Mesodermal cell (in vitro differentiated cells): ENCODE data around the gene IER5.

Source experiments
- H3K27ac ChIP-seq: 2 replicates; pipeline ENCODE4 v1.7.0; 2013; ENCODE audit warnings: mild to moderate bottlenecking, low read depth, low read length, moderate library complexity; ENCODE audit not compliant: severe bottlenecking
- H3K36me3 ChIP-seq: 2 replicates; pipeline ENCODE4 v1.7.1; 2013; ENCODE audit warnings: mild to moderate bottlenecking, low read length, moderate library complexity; ENCODE audit not compliant: control insufficient read depth, insufficient read depth
- H3K4me1 ChIP-seq: one replicate; pipeline ENCODE4 v1.7.1; 2013; ENCODE audit warnings: mild to moderate bottlenecking, low read length; ENCODE audit not compliant: insufficient read depth, control insufficient read depth, poor library complexity, severe bottlenecking
- H3K4me3 ChIP-seq: 2 replicates; pipeline ENCODE4 v1.7.0; 2013; ENCODE audit warnings: low read length, control low read depth, mild to moderate bottlenecking; ENCODE audit not compliant: insufficient read depth, poor library complexity, severe bottlenecking; ENCODE audit errors: extremely low read depth
- H3K9me3 ChIP-seq: 2 replicates; pipeline ENCODE4 v1.7.1; 2013; ENCODE audit warnings: mild to moderate bottlenecking, low read length, moderate library complexity; ENCODE audit not compliant: control insufficient read depth
- WGBS, 2 experiments: methylation state at CpG; one replicate each; pipeline ENCODE4 v1.1.5; 2013; ENCODE audit warnings: missing lambda C conversion rate in 2 of 2; ENCODE audit not compliant: insufficient coverage in 2 of 2; 5-methylcytosine and 5-hydroxymethylcytosine counted together

The IER5 gene

DNA sequence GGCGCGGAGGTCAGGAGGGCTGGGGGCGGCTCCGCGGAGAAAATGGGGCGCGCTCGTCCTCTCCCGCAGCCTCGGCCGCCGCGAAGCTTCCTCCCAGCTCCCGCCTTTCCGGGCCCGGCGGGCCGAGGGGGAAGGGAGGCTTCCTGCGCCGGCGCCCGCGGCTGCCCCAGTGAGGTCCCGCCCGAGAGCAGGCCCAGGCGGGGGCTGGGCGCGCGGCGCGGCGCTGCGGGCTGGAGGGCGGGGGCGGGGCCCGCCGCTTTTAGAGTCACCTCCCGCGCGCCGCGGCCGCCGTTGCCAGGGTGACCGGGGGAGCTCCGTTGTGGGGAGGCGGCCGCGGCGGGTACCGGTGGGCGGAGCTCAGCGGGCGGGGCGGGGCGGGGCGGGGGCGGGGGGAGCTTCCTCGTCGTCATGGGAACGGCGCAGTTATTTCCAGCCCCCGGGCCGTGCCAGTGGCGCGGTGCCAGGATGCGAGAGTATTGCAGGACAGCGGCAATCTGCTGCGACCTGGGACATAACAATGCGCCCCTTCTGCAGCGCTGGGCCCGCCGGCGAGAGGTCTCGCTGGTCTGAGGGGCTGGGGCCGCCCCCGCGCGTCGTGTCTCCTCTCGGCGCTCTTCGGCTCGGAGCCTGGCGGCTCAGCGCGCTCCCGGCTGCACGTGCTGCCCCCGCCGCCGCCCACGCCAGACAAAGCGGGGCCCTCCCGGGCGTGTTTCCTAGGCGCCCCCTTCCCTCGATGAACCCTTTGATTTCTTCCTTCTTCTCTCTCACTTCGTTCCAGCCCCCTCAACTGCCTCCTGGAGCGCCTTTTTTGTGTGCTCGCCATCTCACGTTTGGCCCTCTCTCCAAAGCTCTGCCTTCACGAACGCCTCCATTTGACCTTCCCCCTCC, 16.9 kb downstream of the IER5 start:
- H3K9me3 ChIP-seq = no peaks in the 10 kb centered on the region
- H3K27ac ChIP-seq = peak overlapping the region; percentile 89
- H3K36me3 ChIP-seq = no peaks in the 10 kb centered on the region
- WGBS, 2 experiments = 1 to 3% methylated on average over 39 to 43 of the region's 104 CpGs
- peaks cover 60% of the 10 kb centered on the region for H3K4me1 ChIP-seq
- peak overlapping the region; percentile 61 for H3K4me3 ChIP-seq

DNA sequence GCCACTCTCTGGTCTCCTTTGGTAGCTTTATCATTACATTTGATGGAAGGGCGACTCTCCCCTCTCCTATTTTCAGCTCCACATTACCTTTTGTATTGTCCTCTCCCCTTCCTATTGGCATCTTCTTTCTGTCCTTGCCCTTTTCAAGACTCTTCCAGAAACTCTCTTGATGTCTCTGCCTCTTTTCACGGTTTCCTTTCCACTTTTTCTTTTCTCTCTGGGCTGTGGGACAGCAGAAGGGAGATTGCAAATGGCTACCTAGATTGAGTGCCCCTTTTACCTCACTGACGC, 17.5 kb downstream of the IER5 start:
- WGBS, 2 experiments = 56 to 65% methylated on average over 2 of the region's 3 CpGs
- peaks cover 56% of the 10 kb centered on the region for H3K4me1 ChIP-seq

DNA sequence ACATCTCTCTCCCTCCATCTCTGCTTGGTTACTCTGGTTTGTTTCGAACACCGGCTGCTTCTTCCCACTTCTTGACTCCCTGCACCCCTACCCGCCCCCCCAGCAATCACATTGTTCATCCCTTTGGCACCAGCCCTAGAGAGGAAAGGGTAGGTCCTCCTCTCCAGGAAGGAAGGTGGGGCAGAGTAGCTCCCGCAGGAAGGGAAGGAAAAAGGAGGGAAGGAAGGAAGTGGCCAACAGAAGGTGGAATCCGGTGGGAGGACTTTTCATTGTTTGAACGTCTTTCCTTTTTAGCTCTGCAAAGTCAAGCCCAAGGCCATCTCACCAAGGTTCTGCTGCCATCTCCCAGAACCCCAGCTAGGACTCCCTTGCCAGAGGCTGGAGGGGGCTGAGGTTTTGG, 18.0 kb downstream of the IER5 start:
- Histone ChIP-seq H3K27ac (no peak overlapping the region), H3K4me1 (peaks cover 56% of the 10 kb centered on the region), H3K4me3 (no peak overlapping the region), H3K36me3 (no peaks in the 10 kb centered on the region), H3K9me3 (no peaks in the 10 kb centered on the region)
- 58 to 81% methylated on average over 2 to 3 of the region's 6 CpGs for WGBS, 2 experiments

More for the DNA sequence above, 17.5 kb downstream of the IER5 start:
- peak overlapping the region; percentile 74 for H3K27ac ChIP-seq
- H3K9me3 ChIP-seq = no peaks in the 10 kb centered on the region
- peak overlapping the region; percentile 30 for H3K4me3 ChIP-seq
- no peaks in the 10 kb centered on the region for H3K36me3 ChIP-seq

DNA sequence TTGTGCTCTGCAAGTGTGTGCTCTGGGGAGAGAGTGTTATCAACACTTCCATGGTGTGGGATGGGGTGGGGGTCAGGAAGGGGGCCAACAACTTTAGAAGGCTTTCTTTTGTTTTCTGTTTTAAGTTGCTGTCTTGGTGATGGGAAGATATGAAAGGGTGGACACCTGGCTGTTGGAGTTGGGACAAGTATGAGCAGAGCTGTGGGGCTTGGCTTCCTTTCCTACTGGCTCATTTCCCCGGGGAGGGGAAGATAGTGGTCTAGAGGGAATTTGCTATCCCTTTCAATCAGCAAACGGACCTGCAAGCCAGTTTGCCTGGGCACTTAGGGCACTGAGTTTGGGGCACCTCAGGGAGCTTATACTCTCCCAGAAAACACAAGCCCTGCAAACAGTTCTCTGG, 19.2 kb downstream of the IER5 start:
- H3K36me3 ChIP-seq = no peaks in the 10 kb centered on the region
- H3K9me3 ChIP-seq = no peaks in the 10 kb centered on the region
- H3K27ac ChIP-seq = no peak overlapping the region
- peaks cover 57% of the 10 kb centered on the region for H3K4me1 ChIP-seq
- H3K4me3 ChIP-seq = no peak overlapping the region
- WGBS, 2 experiments = 100% methylated on average over 1 of the region's 2 CpGs

DNA sequence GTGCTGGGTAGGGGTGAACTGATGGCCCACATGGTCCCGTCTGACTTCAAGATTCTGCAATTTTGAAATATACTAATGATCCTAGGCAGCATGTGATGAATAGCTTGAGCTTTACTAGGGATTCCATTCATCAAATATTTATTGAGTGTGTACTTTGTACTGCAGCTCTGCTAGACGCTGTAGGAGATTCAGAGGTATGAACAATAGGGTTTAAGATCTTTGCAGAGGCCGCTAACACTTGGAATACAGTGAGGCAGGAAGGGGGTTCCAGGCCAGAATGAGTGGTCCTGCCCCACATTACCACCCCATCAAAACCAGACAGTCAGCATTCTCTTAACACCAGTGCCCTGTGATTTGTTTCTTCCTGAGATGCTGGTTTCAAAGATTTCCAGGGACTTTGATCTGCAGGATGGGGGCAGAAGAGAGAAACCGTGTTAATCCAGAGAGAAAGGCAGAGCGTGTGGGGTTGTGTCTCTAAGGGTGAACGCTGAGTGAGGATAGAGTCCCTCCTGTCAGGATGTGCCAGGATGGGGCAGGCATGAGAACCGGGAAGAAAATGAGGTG, 19.9 kb downstream of the IER5 start:
- Histone ChIP-seq H3K36me3 (no peaks in the 10 kb centered on the region), H3K4me1 (peaks cover 57% of the 10 kb centered on the region), H3K4me3 (no peak overlapping the region), H3K27ac (no peak overlapping the region), H3K9me3 (no peaks in the 10 kb centered on the region)
- 48 to 66% methylated on average over 4 to 5 of the region's 7 CpGs for WGBS, 2 experiments

DNA sequence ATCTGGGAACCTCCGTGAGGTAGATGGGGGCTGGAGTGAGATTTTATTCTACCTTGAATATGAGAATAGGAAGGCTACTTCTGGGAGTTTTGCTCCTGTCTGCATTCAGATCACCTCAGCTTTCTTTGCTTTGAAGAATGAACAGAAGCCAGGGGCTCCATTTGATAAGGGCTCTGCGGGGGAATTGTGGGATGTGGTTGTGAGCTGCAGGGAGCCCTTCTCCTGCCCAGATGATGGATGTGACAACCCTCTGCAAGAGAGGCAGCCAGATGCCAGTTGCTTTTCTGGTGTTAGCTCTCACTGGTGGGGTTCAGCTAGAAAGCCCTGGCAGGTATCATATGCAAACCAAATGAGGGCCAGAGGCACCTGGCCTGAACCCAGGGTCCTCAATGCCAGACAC, 21.5 kb downstream of the IER5 start:
- Histone ChIP-seq H3K4me1 (peaks cover 56% of the 10 kb centered on the region), H3K9me3 (no peaks in the 10 kb centered on the region), H3K4me3 (no peak overlapping the region), H3K27ac (no peak overlapping the region), H3K36me3 (no peaks in the 10 kb centered on the region)
- WGBS, 2 experiments = 77 to 90% methylated on average over 1 to 2 of the region's 2 CpGs

DNA sequence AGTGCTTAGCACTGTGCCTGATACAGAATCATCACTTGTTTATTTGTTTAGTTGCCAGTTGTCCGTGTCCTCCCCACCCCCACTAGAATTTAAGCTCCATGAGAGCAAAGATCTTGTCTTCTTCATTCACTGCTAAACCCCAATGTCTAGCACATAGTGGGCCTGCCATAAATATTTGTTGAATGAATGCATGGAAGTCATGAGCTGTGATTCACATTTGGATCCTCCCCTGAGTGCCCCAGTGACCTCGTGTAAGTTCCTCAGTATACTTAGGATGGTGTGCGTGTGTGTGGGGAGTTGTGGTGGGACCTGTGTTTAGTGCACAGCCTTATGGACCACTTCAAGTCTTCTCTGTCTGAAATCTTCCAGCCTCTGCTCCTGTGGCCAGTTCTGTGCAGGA, 23.1 kb downstream of the IER5 start:
- H3K4me3 ChIP-seq = no peak overlapping the region
- H3K9me3 ChIP-seq = no peaks in the 10 kb centered on the region
- H3K36me3 ChIP-seq = no peaks in the 10 kb centered on the region
- peaks cover 51% of the 10 kb centered on the region for H3K4me1 ChIP-seq
- peak overlapping the region; percentile 61 for H3K27ac ChIP-seq
- 100% methylated on average over 1 of the region's 3 CpGs; no CpG with 5 or more reads in 1 of the 2 experiments for WGBS, 2 experiments

DNA sequence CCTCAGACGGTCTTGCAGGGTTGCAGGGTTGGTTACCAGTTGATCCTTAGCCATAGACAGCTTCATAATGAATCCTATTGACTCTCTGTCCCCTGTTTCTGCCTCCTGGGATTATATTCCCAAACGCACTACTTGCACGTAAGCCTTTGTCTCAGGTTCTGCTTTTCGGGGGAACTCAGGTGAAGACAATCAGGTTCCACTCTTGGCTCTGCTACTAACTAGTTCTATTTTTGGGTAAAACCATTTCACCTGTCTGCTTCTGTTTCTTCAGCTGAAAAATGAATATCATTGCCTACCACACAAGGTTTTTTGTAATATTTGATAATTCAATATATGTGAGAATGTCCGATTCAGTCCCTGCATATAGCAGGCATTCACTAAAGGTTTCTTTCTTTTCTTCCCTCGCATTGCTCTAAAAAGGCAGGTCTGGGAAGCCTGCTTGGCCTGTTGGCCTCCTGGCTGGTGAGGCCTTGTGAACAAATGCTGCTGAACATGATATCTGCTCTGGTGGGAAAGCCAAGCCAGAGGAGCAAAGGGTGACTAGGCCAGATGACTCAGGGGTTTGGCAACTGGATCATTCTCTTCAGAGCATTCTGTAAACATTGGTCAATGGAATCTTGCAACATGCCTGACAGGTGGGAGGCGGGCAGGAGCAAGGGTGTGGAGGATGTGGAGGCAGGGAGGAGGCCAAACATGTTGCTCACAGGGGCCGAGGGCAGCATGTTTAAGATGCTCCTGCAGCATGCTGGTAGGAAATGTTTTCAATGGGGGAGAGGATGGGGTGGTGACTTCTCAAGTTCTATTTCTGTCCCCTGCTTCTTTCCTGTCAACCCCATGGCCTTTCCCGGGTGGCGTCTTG, 23.8 kb downstream of the IER5 start:
- Histone ChIP-seq H3K9me3 (no peaks in the 10 kb centered on the region), H3K4me3 (no peak overlapping the region), H3K36me3 (no peaks in the 10 kb centered on the region), H3K4me1 (peaks cover 50% of the 10 kb centered on the region), H3K27ac (peak overlapping the region; percentile 61)
- WGBS, 2 experiments = 90 to 91% methylated on average over 6 to 7 of the region's 10 CpGs

DNA sequence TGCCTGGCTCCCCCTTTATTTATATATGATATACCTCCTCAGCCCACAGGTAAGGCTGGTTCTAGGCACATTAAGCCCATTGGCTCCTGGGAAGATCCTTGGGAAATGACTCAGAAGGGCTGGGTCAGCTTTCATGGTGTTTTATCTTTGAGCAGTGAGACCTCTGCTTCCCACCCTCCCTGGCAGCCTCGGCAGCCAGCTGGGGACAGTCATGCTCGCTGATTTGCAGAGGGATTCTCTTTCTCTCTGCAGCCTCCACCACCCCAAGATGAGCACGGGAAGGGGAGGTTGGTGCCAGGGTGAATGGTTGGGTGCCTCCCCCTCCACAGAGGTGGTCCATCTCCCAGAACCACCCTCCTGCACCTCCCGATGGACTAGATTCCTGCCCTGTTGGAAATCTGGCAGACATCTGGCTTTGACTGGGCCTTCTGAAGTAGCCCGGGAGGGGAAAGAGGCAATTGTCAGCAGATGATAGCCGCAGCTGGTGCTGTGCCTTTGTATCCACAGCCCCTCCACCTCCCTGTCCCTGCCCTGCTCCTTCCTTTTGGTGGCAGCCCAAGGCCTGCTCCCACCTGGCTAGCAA, 24.6 kb downstream of the IER5 start:
- Histone ChIP-seq H3K4me3 (no peak overlapping the region), H3K9me3 (no peaks in the 10 kb centered on the region), H3K36me3 (no peaks in the 10 kb centered on the region), H3K27ac (peak overlapping the region; percentile 61), H3K4me1 (peaks cover 50% of the 10 kb centered on the region)
- WGBS, 2 experiments = 33 to 34% methylated on average over 2 of the region's 6 CpGs

DNA sequence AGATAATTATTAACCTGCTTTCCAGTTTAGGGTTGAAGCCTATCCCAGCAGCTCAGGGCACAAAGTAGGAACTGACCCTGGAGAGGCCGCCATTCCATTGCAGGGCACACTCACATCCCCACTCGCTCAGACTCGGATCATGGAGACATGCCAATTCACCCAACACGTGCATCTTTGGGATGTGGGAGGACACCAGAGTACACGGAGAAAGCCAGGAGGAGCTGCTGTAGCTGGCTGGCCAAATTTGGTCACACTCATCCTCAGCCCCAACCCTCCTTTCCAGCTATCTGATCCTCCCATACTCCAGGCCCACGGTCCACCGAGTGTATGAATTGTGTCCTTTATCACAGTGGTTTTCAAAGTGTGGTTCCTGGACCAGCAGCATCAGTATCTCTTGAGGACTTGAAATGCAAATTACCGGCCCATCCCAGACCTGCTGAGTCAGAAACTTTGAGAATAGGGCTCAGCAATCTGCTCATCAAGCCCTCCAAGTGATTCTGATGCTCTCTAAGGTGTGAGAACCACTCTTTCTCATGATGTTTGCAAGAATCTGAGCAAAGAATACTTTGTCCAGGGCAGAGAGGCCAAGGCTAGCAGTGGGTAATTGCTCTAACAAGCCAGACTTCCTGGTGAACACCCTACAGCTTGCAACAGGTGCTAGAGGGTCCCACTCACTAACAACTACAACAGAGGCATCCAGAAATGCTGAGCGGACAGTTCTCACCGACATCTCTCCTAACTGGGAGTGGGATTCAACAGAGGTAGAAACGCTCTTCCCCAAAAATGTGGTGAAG, 26.3 kb downstream of the IER5 start:
- Histone ChIP-seq H3K4me1 (peaks cover 45% of the 10 kb centered on the region), H3K9me3 (no peaks in the 10 kb centered on the region), H3K36me3 (no peaks in the 10 kb centered on the region), H3K4me3 (no peak overlapping the region), H3K27ac (no peak overlapping the region)
- WGBS, 2 experiments = 93% methylated on average over 7 to 9 of the region's 11 CpGs
